Thoracic aorta (tissue), 2 donors: ENCODE data around the gene PPP2R5B. TPM values are rescaled to one million over a fixed set of nuclear protein-coding genes. Genes with fewer than 3 reads are reported as not detected.

Source experiments
- ATAC-seq: fragments of 150-250 bp; one replicate; pipeline ENCODE4 v1.8.0; 2017; ENCODE audit warnings: low read depth; ENCODE audit not compliant: insufficient number of reproducible peaks, low FRiP score
- DNase-seq: peaks from one replicate; pipeline ENCODE4 v3.0.0-alpha.2; 2020; ENCODE audit warnings: low spot score
- H3K27ac ChIP-seq, 2 donors: fragments of 200-600 bp; sonication (generic); 1 replicate in 1 of 2; 2 replicates in 1 of 2; pipeline ENCODE4 v1.5.1; 2016; ENCODE audit warnings: mild to moderate bottlenecking in 2 of 2, moderate library complexity in 2 of 2
- H3K27me3 ChIP-seq: fragments of 200-600 bp; sonication (generic); replicated peaks from 2 replicates; pipeline ENCODE4 v1.6.0; 2016; ENCODE audit warnings: mild to moderate bottlenecking; ENCODE audit not compliant: insufficient read depth
- H3K36me3 ChIP-seq: fragments of 200-600 bp; sonication (generic); one replicate; pipeline ENCODE4 v1.5.1; 2016
- H3K4me1 ChIP-seq, 2 donors: fragments of 200-600 bp; sonication (generic); 1 replicate in 1 of 2; 2 replicates in 1 of 2; pipeline versions ENCODE4 v1.5.1 to v1.6.0; 2016; ENCODE audit warnings: low read depth in 2 of 2, mild to moderate bottlenecking in 1 of 2; ENCODE audit not compliant: control insufficient read depth in 1 of 2
- H3K4me3 ChIP-seq: fragments of 200-600 bp; sonication (generic); 2 replicates; pipeline ENCODE4 v1.5.1; 2016; ENCODE audit warnings: mild to moderate bottlenecking
- H3K9me3 ChIP-seq: fragments of 200-600 bp; sonication (generic); 2 replicates; pipeline ENCODE4 v1.5.1; 2016
- total RNA-seq, 2 donors: library from RNA; depleted of rRNA; stranded (reverse); fragments of >200 nt; gene quantifications; one replicate each; pipeline versions ENCODE4 v1.1.0 to v1.2.3, GENCODE V29; 2016
- TF ChIP-seq, protein P1 (sequence below): fragments of 200-600 bp; sonication (generic); IDR thresholded peaks from one replicate; pipeline ENCODE4 v1.5.1; 2019; ENCODE audit warnings: antibody characterized with exemption

Gene PPP2R5B
- total RNA-seq, 2 donors from 2014 or later, result 21.0 to 38.2 TPM

DNA sequence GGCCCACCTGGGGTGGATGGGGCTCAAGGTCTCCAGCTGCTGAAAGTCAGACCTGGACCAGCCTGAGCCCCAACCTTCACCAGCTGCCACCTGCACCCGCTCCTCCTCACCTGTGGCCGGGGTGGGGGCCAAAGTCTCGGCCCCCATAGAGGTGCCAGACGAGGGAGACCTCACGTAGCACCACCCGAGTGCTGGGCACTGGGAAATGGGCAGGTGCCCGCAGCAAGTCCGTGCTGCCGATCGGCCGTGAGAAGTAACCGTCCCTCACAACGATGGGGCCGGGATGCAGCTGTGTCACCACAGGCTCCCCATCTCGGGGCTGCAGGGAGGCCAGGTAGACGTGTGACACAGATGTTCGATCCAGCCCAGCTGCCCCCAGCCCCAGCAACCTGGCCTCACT, 23.7 kb upstream of the PPP2R5B start:
- Histone ChIP-seq H3K36me3 (peaks cover 62% of the 10 kb centered on the region), H3K9me3 (no peaks in the 10 kb centered on the region), H3K4me1 (no peaks in the 10 kb centered on the region), H3K27ac (no peak overlapping the region), H3K27me3 (no peaks in the 10 kb centered on the region), H3K4me3 (no peak overlapping the region)
- TF ChIP-seq, protein P1, sequence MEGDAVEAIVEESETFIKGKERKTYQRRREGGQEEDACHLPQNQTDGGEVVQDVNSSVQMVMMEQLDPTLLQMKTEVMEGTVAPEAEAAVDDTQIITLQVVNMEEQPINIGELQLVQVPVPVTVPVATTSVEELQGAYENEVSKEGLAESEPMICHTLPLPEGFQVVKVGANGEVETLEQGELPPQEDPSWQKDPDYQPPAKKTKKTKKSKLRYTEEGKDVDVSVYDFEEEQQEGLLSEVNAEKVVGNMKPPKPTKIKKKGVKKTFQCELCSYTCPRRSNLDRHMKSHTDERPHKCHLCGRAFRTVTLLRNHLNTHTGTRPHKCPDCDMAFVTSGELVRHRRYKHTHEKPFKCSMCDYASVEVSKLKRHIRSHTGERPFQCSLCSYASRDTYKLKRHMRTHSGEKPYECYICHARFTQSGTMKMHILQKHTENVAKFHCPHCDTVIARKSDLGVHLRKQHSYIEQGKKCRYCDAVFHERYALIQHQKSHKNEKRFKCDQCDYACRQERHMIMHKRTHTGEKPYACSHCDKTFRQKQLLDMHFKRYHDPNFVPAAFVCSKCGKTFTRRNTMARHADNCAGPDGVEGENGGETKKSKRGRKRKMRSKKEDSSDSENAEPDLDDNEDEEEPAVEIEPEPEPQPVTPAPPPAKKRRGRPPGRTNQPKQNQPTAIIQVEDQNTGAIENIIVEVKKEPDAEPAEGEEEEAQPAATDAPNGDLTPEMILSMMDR, result no peak
- DNase-seq (no peak), ATAC-seq (no peak)

DNA sequence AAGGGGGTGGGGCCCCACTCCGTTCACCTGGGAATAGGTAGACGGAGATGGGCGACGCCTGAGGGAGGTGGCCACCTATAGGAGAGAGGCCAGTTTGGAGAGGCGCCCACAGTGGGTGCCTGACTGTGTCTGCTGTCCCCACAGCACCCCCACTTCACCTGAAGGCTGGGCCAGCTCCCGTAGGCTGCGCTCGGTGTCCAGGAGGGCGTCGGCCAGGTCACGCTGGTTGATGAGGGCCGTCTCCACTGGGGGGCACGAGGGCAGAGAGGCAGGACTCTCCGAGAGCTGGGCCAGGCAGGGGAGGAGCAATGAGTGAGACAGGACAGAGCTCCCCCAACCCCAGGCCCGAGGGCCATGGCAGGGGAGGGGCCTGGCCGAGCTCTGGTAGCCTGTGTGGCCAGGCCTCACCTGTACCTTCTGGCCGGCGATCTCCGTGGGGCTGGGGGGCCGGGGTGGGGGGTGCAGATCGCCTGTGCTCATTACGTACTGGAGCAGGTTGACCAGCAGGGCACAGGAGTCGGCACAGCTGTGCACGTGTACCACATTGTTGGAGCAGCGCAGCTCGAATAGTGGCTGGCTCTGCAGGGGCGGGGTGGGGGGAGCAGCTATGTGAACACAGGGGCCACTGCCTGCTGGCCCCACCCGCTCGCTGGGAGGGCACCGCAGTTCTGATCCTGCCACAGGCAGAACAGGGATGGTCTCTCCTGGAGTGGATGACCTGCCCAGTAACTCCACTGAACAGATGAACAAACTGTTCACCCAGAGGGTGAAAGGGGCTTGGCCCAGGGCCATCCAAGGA, 22.2 kb upstream of the PPP2R5B start:
- no peaks in the 10 kb centered on the region for H3K27me3 ChIP-seq
- H3K4me3 ChIP-seq, result no peak overlapping the region
- no peaks in the 10 kb centered on the region for H3K9me3 ChIP-seq
- TF ChIP-seq, protein P1, result no peak
- DNase-seq, result no peak
- no peaks in the 10 kb centered on the region for H3K4me1 ChIP-seq
- no peak overlapping the region for H3K27ac ChIP-seq
- peaks cover 75% of the 10 kb centered on the region for H3K36me3 ChIP-seq
- no peak for ATAC-seq

DNA sequence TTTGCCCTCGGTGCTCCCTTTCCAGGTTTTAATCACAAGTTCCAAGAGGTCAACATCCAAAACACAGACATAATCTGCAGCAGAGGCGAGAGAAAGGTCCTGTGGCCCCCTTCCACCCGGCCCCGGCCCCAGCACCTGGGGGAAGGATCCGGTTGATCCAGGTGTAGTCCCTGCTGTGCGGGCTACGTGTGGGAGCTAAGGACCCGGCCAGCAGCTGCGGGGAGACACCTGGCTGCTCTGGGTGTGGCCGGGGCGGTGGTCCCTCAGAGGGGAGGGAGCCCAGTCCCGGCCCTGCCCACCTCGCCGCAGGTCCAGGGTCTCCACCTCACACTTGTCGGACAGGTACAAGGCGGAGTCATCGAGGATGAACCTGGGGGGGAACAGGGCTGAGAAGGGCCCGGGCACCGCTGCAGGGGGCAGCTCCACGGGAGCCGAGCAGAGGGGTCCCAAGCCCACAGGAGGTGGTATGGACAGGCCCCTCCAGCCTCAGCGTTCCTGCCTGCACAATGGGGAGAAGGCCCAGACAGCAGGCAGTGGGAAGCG, 21.1 kb upstream of the PPP2R5B start:
- TF ChIP-seq, protein P1, result no peak
- Histone ChIP-seq H3K4me3 (no peak overlapping the region), H3K27me3 (no peaks in the 10 kb centered on the region), H3K27ac (no peak overlapping the region), H3K9me3 (no peaks in the 10 kb centered on the region), H3K36me3 (peaks cover 74% of the 10 kb centered on the region), H3K4me1 (no peaks in the 10 kb centered on the region)
- DNase-seq, result no peak
- no peak for ATAC-seq

DNA sequence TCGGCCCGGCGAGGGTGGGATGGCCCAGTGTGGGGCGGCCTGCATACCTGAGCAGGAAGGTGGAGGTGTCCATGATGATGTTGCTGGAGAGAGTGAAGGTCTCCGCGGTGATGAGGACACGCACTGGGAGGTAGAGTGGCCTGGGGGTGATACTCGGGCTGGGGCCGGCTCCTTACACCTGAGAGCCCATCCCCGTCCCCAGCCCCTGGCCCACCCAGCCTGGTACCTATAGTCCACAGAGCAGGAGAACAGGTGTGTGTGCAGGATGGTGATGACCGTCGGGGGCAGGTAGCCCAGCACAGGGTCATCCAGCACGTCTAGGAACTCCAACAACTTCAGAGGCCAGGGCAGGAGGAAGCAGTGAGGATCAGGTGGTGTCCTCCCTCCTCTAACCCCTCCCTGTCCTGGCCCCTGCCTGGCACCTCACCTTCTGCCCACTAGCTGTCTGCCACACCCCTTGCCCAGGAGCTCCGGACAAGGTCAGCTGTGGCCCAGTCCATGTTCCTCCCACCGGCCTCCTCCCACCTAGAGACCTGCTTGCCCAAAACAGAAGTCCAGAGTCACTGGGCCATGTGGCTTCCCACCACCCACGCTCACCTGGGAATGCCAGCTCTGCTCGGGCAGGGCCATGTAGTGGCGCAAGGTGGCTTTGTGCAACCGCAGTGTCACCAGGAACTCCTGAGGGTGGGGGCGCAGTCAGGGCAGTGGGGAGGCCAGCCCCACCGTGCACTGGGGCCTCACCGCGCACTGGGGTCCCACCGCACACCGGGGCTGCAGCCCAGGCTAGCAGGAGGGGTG, 18.8 kb upstream of the PPP2R5B start:
- ATAC-seq (no peak), DNase-seq (no peak)
- Histone ChIP-seq H3K27me3 (no peaks in the 10 kb centered on the region), H3K27ac (no peak overlapping the region), H3K4me3 (no peak overlapping the region), H3K9me3 (no peaks in the 10 kb centered on the region), H3K4me1 (no peaks in the 10 kb centered on the region), H3K36me3 (peaks cover 78% of the 10 kb centered on the region)
- TF ChIP-seq, protein P1, result no peak

DNA sequence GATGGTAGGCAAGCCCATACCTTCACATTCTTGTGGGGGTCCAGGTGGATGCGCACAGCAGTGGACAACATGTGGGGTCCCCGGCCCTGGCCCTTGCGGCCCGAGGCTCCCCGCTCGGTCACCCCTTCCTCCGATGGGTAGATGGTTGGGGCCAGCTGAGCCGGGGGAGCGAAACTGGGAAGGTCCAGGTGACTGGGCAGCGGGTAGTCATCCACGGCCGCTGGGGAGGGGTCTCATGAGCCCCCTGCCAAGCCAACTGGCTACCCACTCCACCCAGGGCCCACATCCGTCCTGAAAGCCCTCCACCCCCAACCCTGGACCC, 18.2 kb upstream of the PPP2R5B start:
- no peaks in the 10 kb centered on the region for H3K27me3 ChIP-seq
- no peak overlapping the region for H3K27ac ChIP-seq
- TF ChIP-seq, protein P1, result no peak
- ATAC-seq (no peak), DNase-seq (no peak)
- no peaks in the 10 kb centered on the region for H3K4me1 ChIP-seq
- peaks cover 80% of the 10 kb centered on the region for H3K36me3 ChIP-seq
- H3K4me3 ChIP-seq, result no peak overlapping the region
- H3K9me3 ChIP-seq, result no peaks in the 10 kb centered on the region
